ENCODE measurements around the gene DUSP9.
A peak's percentile ranks its signal among the peaks of the same experiment; 100 is the strongest.

DUSP9 gene

GRCh38 chrX:153609917-153610835, 36.8 kb upstream of the DUSP9 start:
- CTCF ChIA-PET = interaction anchor here (0.8 to 2.5 kb wide), 11 partner anchors 10 to 169 kb away, joined by 3 to 19 read pairs (median 4); partner anchors contain the start of gene DUSP9
- Mint-ChIP-seq H3K27me3 (peaks cover 61% of the 10 kb centered on the region), H3K9me3 (no peaks in the 10 kb centered on the region), H3K4me3 (peak overlapping the region; percentile 69), H3K36me3 (no peaks in the 10 kb centered on the region), H3K4me1 (peaks cover 17% of the 10 kb centered on the region), H3K27ac (no peak overlapping the region)
- DNase-seq = peak; percentile 80

- H3K27me3 Mint-ChIP-seq = peaks cover 58% of the 10 kb centered on the region
- no peak overlapping the region for H3K27ac Mint-ChIP-seq
- no peaks in the 10 kb centered on the region for H3K36me3 Mint-ChIP-seq
- CTCF ChIA-PET = interaction anchor here (2.0 to 2.5 kb wide), 2 partner anchors 36 to 57 kb away, joined by 11 to 15 read pairs; partner anchors contain the start of gene DUSP9
- H3K4me3 Mint-ChIP-seq = peak overlapping the region; percentile 69
- DNase-seq = no peak
- H3K9me3 Mint-ChIP-seq = no peaks in the 10 kb centered on the region
- peaks cover 21% of the 10 kb centered on the region for H3K4me1 Mint-ChIP-seq
Measured at GRCh38 chrX:153610836-153611213, 36.2 kb upstream of the DUSP9 start.

- CTCF ChIA-PET = interaction anchor here (0.7 to 2.5 kb wide), 2 partner anchors 7 to 56 kb away, joined by 3 to 15 read pairs; no protein-coding TSS in a partner anchor
- no peak overlapping the region for H3K4me3 Mint-ChIP-seq
Measured at GRCh38 chrX:153611298-153612095, 35.5 kb upstream of the DUSP9 start.

GRCh38 chrX:153612413-153612812, 34.6 kb upstream of the DUSP9 start:
- H3K9me3 Mint-ChIP-seq = no peaks in the 10 kb centered on the region
- H3K36me3 Mint-ChIP-seq = no peaks in the 10 kb centered on the region
- CTCF ChIA-PET = interaction anchor here (0.7 kb wide), 1 partner anchor 8 kb away, joined by 3 read pairs; no protein-coding TSS in a partner anchor
- DNase-seq = no peak
- H3K27me3 Mint-ChIP-seq = peaks cover 49% of the 10 kb centered on the region
- H3K4me3 Mint-ChIP-seq = no peak overlapping the region
- no peak overlapping the region for H3K27ac Mint-ChIP-seq
- H3K4me1 Mint-ChIP-seq = peaks cover 21% of the 10 kb centered on the region

More at GRCh38 chrX:153611298-153612095, 35.5 kb upstream of the DUSP9 start:
- Mint-ChIP-seq H3K4me1 (peaks cover 21% of the 10 kb centered on the region), H3K27me3 (peaks cover 54% of the 10 kb centered on the region), H3K9me3 (no peaks in the 10 kb centered on the region), H3K27ac (no peak overlapping the region), H3K36me3 (no peaks in the 10 kb centered on the region)
- DNase-seq = no peak

GRCh38 chrX:153614818-153615217, 32.2 kb upstream of the DUSP9 start:
- DNase-seq = no peak
- Mint-ChIP-seq H3K27ac (peak overlapping the region; percentile 79), H3K9me3 (no peaks in the 10 kb centered on the region), H3K4me1 (peaks cover 16% of the 10 kb centered on the region), H3K27me3 (peaks cover 43% of the 10 kb centered on the region), H3K4me3 (no peak overlapping the region), H3K36me3 (no peaks in the 10 kb centered on the region)
- CTCF ChIA-PET = no interaction called here

- no peak for DNase-seq
- H3K9me3 Mint-ChIP-seq = no peaks in the 10 kb centered on the region
- H3K36me3 Mint-ChIP-seq = no peaks in the 10 kb centered on the region
- H3K4me1 Mint-ChIP-seq = no peaks in the 10 kb centered on the region
- H3K27me3 Mint-ChIP-seq = peaks cover 39% of the 10 kb centered on the region
- no peak overlapping the region for H3K4me3 Mint-ChIP-seq
- CTCF ChIA-PET = no interaction called here
- no peak overlapping the region for H3K27ac Mint-ChIP-seq
Measured at GRCh38 chrX:153620576-153620975, 26.4 kb upstream of the DUSP9 start.

- no peak overlapping the region for H3K27ac Mint-ChIP-seq
- DNase-seq = no peak
- no peaks in the 10 kb centered on the region for H3K36me3 Mint-ChIP-seq
- H3K4me3 Mint-ChIP-seq = no peak overlapping the region
- CTCF ChIA-PET = no interaction called here
- peaks cover 37% of the 10 kb centered on the region for H3K27me3 Mint-ChIP-seq
- H3K4me1 Mint-ChIP-seq = no peaks in the 10 kb centered on the region
- H3K9me3 Mint-ChIP-seq = no peaks in the 10 kb centered on the region
Measured at GRCh38 chrX:153621949-153622598, 24.9 kb upstream of the DUSP9 start.

GRCh38 chrX:153622661-153623309, 24.2 kb upstream of the DUSP9 start:
- peaks cover 35% of the 10 kb centered on the region for H3K27me3 Mint-ChIP-seq
- CTCF ChIA-PET = no interaction called here
- no peak for DNase-seq
- H3K27ac Mint-ChIP-seq = no peak overlapping the region
- H3K4me1 Mint-ChIP-seq = no peaks in the 10 kb centered on the region
- H3K4me3 Mint-ChIP-seq = no peak overlapping the region
- H3K9me3 Mint-ChIP-seq = no peaks in the 10 kb centered on the region
- no peaks in the 10 kb centered on the region for H3K36me3 Mint-ChIP-seq

- Mint-ChIP-seq H3K4me3 (no peak overlapping the region), H3K36me3 (no peaks in the 10 kb centered on the region), H3K27ac (no peak overlapping the region), H3K27me3 (peaks cover 30% of the 10 kb centered on the region), H3K4me1 (no peaks in the 10 kb centered on the region), H3K9me3 (no peaks in the 10 kb centered on the region)
- no peak for DNase-seq
- CTCF ChIA-PET = no interaction called here
Measured at GRCh38 chrX:153623310-153624029, 23.5 kb upstream of the DUSP9 start.

GRCh38 chrX:153624196-153625091, 22.6 kb upstream of the DUSP9 start:
- Mint-ChIP-seq H3K36me3 (no peaks in the 10 kb centered on the region), H3K4me3 (no peak overlapping the region), H3K27ac (no peak overlapping the region), H3K9me3 (no peaks in the 10 kb centered on the region), H3K27me3 (peaks cover 23% of the 10 kb centered on the region), H3K4me1 (no peaks in the 10 kb centered on the region)
- no peak for DNase-seq
- CTCF ChIA-PET = no interaction called here

GRCh38 chrX:153625271-153626024, 21.6 kb upstream of the DUSP9 start:
- peaks cover 31% of the 10 kb centered on the region for H3K27me3 Mint-ChIP-seq
- H3K36me3 Mint-ChIP-seq = no peaks in the 10 kb centered on the region
- DNase-seq = no peak
- H3K4me1 Mint-ChIP-seq = no peaks in the 10 kb centered on the region
- CTCF ChIA-PET = no interaction called here
- H3K9me3 Mint-ChIP-seq = no peaks in the 10 kb centered on the region
- H3K4me3 Mint-ChIP-seq = no peak overlapping the region
- no peak overlapping the region for H3K27ac Mint-ChIP-seq

GRCh38 chrX:153626025-153626633, 20.9 kb upstream of the DUSP9 start:
- CTCF ChIA-PET = no interaction called here
- Mint-ChIP-seq H3K27ac (no peak overlapping the region), H3K4me1 (no peaks in the 10 kb centered on the region), H3K9me3 (no peaks in the 10 kb centered on the region), H3K27me3 (peaks cover 31% of the 10 kb centered on the region), H3K36me3 (no peaks in the 10 kb centered on the region), H3K4me3 (no peak overlapping the region)
- DNase-seq = no peak

All from activated naive CD4-positive, alpha-beta T cell treated with anti-CD3 and anti-CD28 coated beads, Interleukin-2, amount 10 ng/mL, durations not matched to agents 7 days and 5 days (primary cell).